ENCODE measurements around the gene EXOC3.

DNA sequence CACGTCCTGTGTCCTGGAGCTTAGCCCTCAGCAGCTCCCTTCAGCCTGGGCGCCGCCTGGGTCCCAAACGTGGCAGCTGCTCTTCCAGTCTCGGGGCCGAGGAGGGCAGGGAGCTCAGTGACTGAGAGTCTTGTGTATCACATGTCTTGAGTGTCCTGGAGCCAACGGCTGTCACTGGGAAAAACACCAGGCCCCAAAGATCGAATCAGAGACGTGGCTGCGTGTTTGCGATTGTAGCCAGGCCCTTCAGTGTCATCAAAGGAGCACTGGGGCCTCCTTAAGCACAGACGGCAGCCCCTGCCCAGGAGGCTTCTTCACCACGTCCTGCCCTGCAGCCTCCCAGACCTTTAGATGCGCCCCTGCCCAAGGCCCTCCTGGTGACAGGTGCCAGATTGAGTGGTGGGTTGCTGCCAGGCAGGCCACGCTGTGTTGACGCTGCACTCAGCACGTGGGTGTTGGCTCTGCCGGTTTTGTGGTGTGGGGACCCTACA lies 5.7 kb upstream of the EXOC3 start:
- no peak for TF ChIP-seq SMC3 (IDR thresholded peaks at IDR 0.05; ENCODE audit: low read depth, low read length)
- TF ChIP-seq, protein P1, sequence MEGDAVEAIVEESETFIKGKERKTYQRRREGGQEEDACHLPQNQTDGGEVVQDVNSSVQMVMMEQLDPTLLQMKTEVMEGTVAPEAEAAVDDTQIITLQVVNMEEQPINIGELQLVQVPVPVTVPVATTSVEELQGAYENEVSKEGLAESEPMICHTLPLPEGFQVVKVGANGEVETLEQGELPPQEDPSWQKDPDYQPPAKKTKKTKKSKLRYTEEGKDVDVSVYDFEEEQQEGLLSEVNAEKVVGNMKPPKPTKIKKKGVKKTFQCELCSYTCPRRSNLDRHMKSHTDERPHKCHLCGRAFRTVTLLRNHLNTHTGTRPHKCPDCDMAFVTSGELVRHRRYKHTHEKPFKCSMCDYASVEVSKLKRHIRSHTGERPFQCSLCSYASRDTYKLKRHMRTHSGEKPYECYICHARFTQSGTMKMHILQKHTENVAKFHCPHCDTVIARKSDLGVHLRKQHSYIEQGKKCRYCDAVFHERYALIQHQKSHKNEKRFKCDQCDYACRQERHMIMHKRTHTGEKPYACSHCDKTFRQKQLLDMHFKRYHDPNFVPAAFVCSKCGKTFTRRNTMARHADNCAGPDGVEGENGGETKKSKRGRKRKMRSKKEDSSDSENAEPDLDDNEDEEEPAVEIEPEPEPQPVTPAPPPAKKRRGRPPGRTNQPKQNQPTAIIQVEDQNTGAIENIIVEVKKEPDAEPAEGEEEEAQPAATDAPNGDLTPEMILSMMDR (conservative IDR thresholded peaks at IDR 0.05; ENCODE audit: low read depth, low read length) = no peak
- no peak for TF ChIP-seq POLR2A (IDR thresholded peaks at IDR 0.05; ENCODE audit: low read depth, low read length)
- no peak for TF ChIP-seq RCOR1 (IDR thresholded peaks at IDR 0.05; ENCODE audit: insufficient replicate concordance, low read length)
- TF ChIP-seq RAD21 (IDR thresholded peaks at IDR 0.05; ENCODE audit: low read length) = no peak
- no peak for TF ChIP-seq RFX5 (IDR thresholded peaks at IDR 0.05; ENCODE audit: low read depth, low read length)
- TF ChIP-seq, protein P2, sequence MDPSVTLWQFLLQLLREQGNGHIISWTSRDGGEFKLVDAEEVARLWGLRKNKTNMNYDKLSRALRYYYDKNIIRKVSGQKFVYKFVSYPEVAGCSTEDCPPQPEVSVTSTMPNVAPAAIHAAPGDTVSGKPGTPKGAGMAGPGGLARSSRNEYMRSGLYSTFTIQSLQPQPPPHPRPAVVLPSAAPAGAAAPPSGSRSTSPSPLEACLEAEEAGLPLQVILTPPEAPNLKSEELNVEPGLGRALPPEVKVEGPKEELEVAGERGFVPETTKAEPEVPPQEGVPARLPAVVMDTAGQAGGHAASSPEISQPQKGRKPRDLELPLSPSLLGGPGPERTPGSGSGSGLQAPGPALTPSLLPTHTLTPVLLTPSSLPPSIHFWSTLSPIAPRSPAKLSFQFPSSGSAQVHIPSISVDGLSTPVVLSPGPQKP (IDR thresholded peaks at IDR 0.05; ENCODE audit: borderline replicate concordance, low read depth, low read length) = no peak
- no peak for TF ChIP-seq CEBPB (IDR thresholded peaks at IDR 0.05; ENCODE audit: low read depth, low read length)
- TF ChIP-seq MXI1 (IDR thresholded peaks at IDR 0.05; ENCODE audit: borderline replicate concordance, low read depth, low read length) = no peak
- TF ChIP-seq BHLHE40 (IDR thresholded peaks at IDR 0.05; ENCODE audit: low read depth, low read length) = no peak
- TF ChIP-seq MAFK (IDR thresholded peaks at IDR 0.05; ENCODE audit: low read depth, low read length) = no peak
- TF ChIP-seq CHD1 (IDR thresholded peaks at IDR 0.05; ENCODE audit: low read depth, low read length) = no peak
